HEK293 (cell line): ENCODE measurements around the gene PLD4.

Source experiments
- CTCF ChIA-PET: fragments of 350-600 bp; formaldehyde crosslinking; extraction: SDS; loops from one replicate; lab custom pipeline; 2021; ENCODE audit warnings: antibody characterized with exemption; lab: Yijun Ruan, JAX
- POLR2A ChIA-PET: fragments of 300-600 bp; formaldehyde crosslinking; extraction: SDS; loops from one replicate; lab custom pipeline; 2020; ENCODE audit warnings: antibody characterized with exemption, inconsistent platforms; lab: Yijun Ruan, JAX
- H3K27ac ChIP-seq: fragments of 200-500 bp; sonication (Bioruptor generic); 2 replicates; pipeline ENCODE4 v1.5.1; 2014; ENCODE audit warnings: low read depth, low read length, control low read depth, inconsistent platforms; ENCODE audit errors: extremely low read depth
- H3K36me3 ChIP-seq, 2 experiments: fragments of 200-500 bp in 1 of 2; sonication (Bioruptor generic) in 1 of 2; 1 replicate in 1 of 2; 2 replicates in 1 of 2; pipeline ENCODE4 v1.5.1; 2014 to 2017; ENCODE audit warnings: inconsistent platforms in 2 of 2, low read length in 2 of 2; ENCODE audit not compliant: control insufficient read depth in 2 of 2, insufficient read depth in 1 of 2
- H3K4me1 ChIP-seq: fragments of 200-500 bp; sonication (Bioruptor generic); 2 replicates; pipeline ENCODE4 v1.5.1; 2014; ENCODE audit warnings: mild to moderate bottlenecking, low read length, inconsistent platforms; ENCODE audit not compliant: control insufficient read depth, insufficient read depth
- H3K4me3 ChIP-seq: 2 replicates; pipeline ENCODE4 v1.5.1; 2011; ENCODE audit warnings: low read depth, mild to moderate bottlenecking, control low read depth, low read length, moderate library complexity
- H3K9me3 ChIP-seq: fragments of 200-500 bp; sonication (Bioruptor generic); 2 replicates; pipeline ENCODE4 v1.5.1; 2014; ENCODE audit warnings: low read depth, low read length, inconsistent platforms; ENCODE audit not compliant: control insufficient read depth, insufficient read depth
- GLIS2 ChIP-seq: fragments of 450-650 bp; formaldehyde crosslinking; IDR thresholded peaks from 2 replicates; pipeline ENCODE4 v1.5.1; 2016; ENCODE audit warnings: missing biosample characterization, missing genetic modification characterization
- HIC1 ChIP-seq: fragments of 450-650 bp; formaldehyde crosslinking; IDR thresholded peaks from 2 replicates; pipeline ENCODE4 v1.5.1; 2016; ENCODE audit warnings: missing biosample characterization, missing genetic modification characterization
- KLF17 ChIP-seq: fragments of 450-650 bp; formaldehyde crosslinking; IDR thresholded peaks from 2 replicates; pipeline ENCODE4 v1.5.1; 2016; ENCODE audit warnings: missing biosample characterization, missing genetic modification characterization
- KLF8 ChIP-seq: fragments of 450-650 bp; formaldehyde crosslinking; IDR thresholded peaks from 2 replicates; pipeline ENCODE4 v1.5.1; 2016; ENCODE audit warnings: missing biosample characterization, missing genetic modification characterization
- MYNN ChIP-seq: fragments of 450-650 bp; formaldehyde crosslinking; IDR thresholded peaks from 2 replicates; pipeline ENCODE4 v1.5.1; 2016; ENCODE audit warnings: missing biosample characterization, missing genetic modification characterization, borderline replicate concordance
- OVOL3 ChIP-seq: fragments of 450-650 bp; formaldehyde crosslinking; IDR thresholded peaks from 2 replicates; pipeline ENCODE4 v1.5.1; 2016; ENCODE audit warnings: missing biosample characterization, missing genetic modification characterization
- RBAK ChIP-seq: fragments of 450-650 bp; formaldehyde crosslinking; IDR thresholded peaks from 2 replicates; pipeline ENCODE4 v1.5.1; 2016; ENCODE audit warnings: missing biosample characterization, missing genetic modification characterization
- SP2 ChIP-seq: fragments of 450-650 bp; formaldehyde crosslinking; IDR thresholded peaks from 2 replicates; pipeline ENCODE4 v1.5.1; 2016; ENCODE audit warnings: missing biosample characterization, missing genetic modification characterization
- WT1 ChIP-seq: fragments of 450-650 bp; formaldehyde crosslinking; IDR thresholded peaks from 2 replicates; pipeline ENCODE4 v1.5.1; 2016; ENCODE audit warnings: missing biosample characterization, missing genetic modification characterization
- ZBTB17 ChIP-seq: fragments of 450-650 bp; formaldehyde crosslinking; IDR thresholded peaks from 2 replicates; pipeline ENCODE4 v1.5.1; 2016; ENCODE audit warnings: missing biosample characterization, missing genetic modification characterization
- ZFHX2 ChIP-seq: fragments of 450-650 bp; formaldehyde crosslinking; conservative IDR thresholded peaks from 2 replicates; pipeline ENCODE4 v1.5.1; 2016; ENCODE audit warnings: missing biosample characterization, missing genetic modification characterization
- ZNF114 ChIP-seq: fragments of 450-650 bp; formaldehyde crosslinking; IDR thresholded peaks from 2 replicates; pipeline ENCODE4 v1.5.0; 2017; ENCODE audit warnings: missing biosample characterization, missing genetic modification characterization
- ZNF221 ChIP-seq: fragments of 450-650 bp; formaldehyde crosslinking; IDR thresholded peaks from 2 replicates; pipeline ENCODE4 v1.5.1; 2017; ENCODE audit warnings: missing biosample characterization, missing genetic modification characterization, borderline replicate concordance
- ZNF280D ChIP-seq: fragments of 450-650 bp; formaldehyde crosslinking; IDR thresholded peaks from 2 replicates; pipeline ENCODE4 v1.5.1; 2016; ENCODE audit warnings: missing biosample characterization, missing genetic modification characterization
- ZNF341 ChIP-seq: fragments of 450-650 bp; formaldehyde crosslinking; IDR thresholded peaks from 2 replicates; pipeline ENCODE4; 2016; ENCODE audit warnings: low read depth, missing biosample characterization, missing genetic modification characterization
- ZNF600 ChIP-seq: fragments of 450-650 bp; formaldehyde crosslinking; IDR thresholded peaks from 2 replicates; pipeline ENCODE4 v1.5.1; 2016; ENCODE audit warnings: missing biosample characterization, missing genetic modification characterization
- ZNF660 ChIP-seq: fragments of 450-650 bp; IDR thresholded peaks from 2 replicates; pipeline ENCODE4 v1.5.1; 2018; ENCODE audit warnings: missing biosample characterization, mild to moderate bottlenecking, missing genetic modification characterization
- TF ChIP-seq, protein P1 (sequence below): fragments of 450-650 bp; formaldehyde crosslinking; optimal IDR thresholded peaks from 2 replicates; pipeline ENCODE3; 2016; ENCODE audit warnings: missing biosample characterization, mild to moderate bottlenecking, missing genetic modification characterization
- TF ChIP-seq, protein P2 (sequence below): fragments of 450-650 bp; formaldehyde crosslinking; IDR thresholded peaks from 2 replicates; pipeline ENCODE4 v1.5.1; 2016; ENCODE audit warnings: missing biosample characterization, missing genetic modification characterization

PLD4 gene

GRCh38 chr14:104972301-104973134 is 47.8 kb downstream of the PLD4 start:
- CTCF ChIA-PET = interaction anchor here (0.6 to 5.9 kb wide), 5 partner anchors 63 to 202 kb away, joined by 3 to 109 read pairs (median 8); no protein-coding TSS in a partner anchor
- Histone ChIP-seq H3K4me1 (peaks cover 13% of the 10 kb centered on the region), H3K27ac (no peak overlapping the region), H3K36me3 (no peaks in the 10 kb centered on the region), H3K9me3 (no peaks in the 10 kb centered on the region), H3K4me3 (no peak overlapping the region)
- TF ChIP-seq GLIS2 = peak; percentile 27; the same call in 1 of the 2 replicates
- TF ChIP-seq OVOL3 = no peak
- peak; percentile 61 for TF ChIP-seq ZFHX2
- TF ChIP-seq SP2 (tag by site-specific recombination) = no peak
- peak; percentile 54 for TF ChIP-seq KLF17
- TF ChIP-seq ZNF341 (tag by site-specific recombination) = peak; percentile 79
- no peak for TF ChIP-seq MYNN
- TF ChIP-seq, protein P1, sequence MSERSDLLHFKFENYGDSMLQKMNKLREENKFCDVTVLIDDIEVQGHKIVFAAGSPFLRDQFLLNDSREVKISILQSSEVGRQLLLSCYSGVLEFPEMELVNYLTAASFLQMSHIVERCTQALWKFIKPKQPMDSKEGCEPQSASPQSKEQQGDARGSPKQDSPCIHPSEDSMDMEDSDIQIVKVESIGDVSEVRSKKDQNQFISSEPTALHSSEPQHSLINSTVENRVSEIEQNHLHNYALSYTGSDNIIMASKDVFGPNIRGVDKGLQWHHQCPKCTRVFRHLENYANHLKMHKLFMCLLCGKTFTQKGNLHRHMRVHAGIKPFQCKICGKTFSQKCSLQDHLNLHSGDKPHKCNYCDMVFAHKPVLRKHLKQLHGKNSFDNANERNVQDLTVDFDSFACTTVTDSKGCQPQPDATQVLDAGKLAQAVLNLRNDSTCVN (tag by site-specific recombination) = peak; percentile 0
- TF ChIP-seq ZNF280D (tag by site-specific recombination) = no peak
- 0 out of 2 replicates have a peak, but pooled peaks have one; percentile 22 for TF ChIP-seq KLF8 (tag by site-specific recombination)
- no peak for TF ChIP-seq RBAK
- TF ChIP-seq ZNF114 (tag by site-specific recombination) = no peak
- peak; percentile 34 for TF ChIP-seq ZNF600 (tag by site-specific recombination)
- POLR2A ChIA-PET = interaction anchor here (0.5 to 3.4 kb wide), 6 partner anchors 13 to 204 kb away, joined by 3 to 16 read pairs (median 4); partner anchors contain the start of genes CDCA4 and CLBA1

- H3K9me3 ChIP-seq = no peaks in the 10 kb centered on the region
- CTCF ChIA-PET = interaction anchor here (0.6 to 5.9 kb wide), 6 partner anchors 63 to 203 kb away, joined by 3 to 109 read pairs (median 6); no protein-coding TSS in a partner anchor
- H3K27ac ChIP-seq = no peak overlapping the region
- TF ChIP-seq, protein P1 (tag by site-specific recombination) = peak; percentile 10
- TF ChIP-seq WT1 (peak; percentile 55; the same call in 1 of the 2 replicates), ZBTB17 (peak; percentile 80), HIC1 (no peak), ZNF221 (tag by site-specific recombination) (no peak), ZNF660 (tag by site-specific recombination) (0 out of 2 replicates have a peak, but pooled peaks have one; percentile 48)
- TF ChIP-seq, protein P2, sequence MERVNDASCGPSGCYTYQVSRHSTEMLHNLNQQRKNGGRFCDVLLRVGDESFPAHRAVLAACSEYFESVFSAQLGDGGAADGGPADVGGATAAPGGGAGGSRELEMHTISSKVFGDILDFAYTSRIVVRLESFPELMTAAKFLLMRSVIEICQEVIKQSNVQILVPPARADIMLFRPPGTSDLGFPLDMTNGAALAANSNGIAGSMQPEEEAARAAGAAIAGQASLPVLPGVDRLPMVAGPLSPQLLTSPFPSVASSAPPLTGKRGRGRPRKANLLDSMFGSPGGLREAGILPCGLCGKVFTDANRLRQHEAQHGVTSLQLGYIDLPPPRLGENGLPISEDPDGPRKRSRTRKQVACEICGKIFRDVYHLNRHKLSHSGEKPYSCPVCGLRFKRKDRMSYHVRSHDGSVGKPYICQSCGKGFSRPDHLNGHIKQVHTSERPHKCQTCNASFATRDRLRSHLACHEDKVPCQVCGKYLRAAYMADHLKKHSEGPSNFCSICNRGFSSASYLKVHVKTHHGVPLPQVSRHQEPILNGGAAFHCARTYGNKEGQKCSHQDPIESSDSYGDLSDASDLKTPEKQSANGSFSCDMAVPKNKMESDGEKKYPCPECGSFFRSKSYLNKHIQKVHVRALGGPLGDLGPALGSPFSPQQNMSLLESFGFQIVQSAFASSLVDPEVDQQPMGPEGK (tag by site-specific recombination) = peak; percentile 88
- TF ChIP-seq, all 188 proteins: peak for 5
- POLR2A ChIA-PET = interaction anchor here (0.5 to 3.4 kb wide), 7 partner anchors 12 to 204 kb away, joined by 3 to 16 read pairs (median 4); partner anchors contain the start of genes CDCA4 and CLBA1
- peaks cover 16% of the 10 kb centered on the region for H3K4me1 ChIP-seq
- no peak overlapping the region for H3K4me3 ChIP-seq
- no peaks in the 10 kb centered on the region for H3K36me3 ChIP-seq
Observed at GRCh38 chr14:104973135-104973384, 48.4 kb downstream of the PLD4 start.
